HG03342 (cell line): ENCODE data around the gene ANKRD66.
"Not testable (repeated sequence)": the region's sequence is repeated elsewhere in the genome, so short reads cannot be mapped to it uniquely, and the experiment has no call there.

ENCODE experiments used
- ATAC-seq: cut with Tn5 transposase; IDR thresholded peaks from one replicate; pipeline ENCODE4 v1.9.1; 2021; ENCODE audit warnings: mild to moderate bottlenecking, moderate library complexity; ENCODE audit not compliant: unreplicated experiment

Gene ANKRD66

GRCh38 chr6:46746696-46747095 lies at the start of gene ANKRD66:
TSS of gene ANKRD66 (plus strand) at chr6:46746933. CDS start at chr6:46751949, 5,016 bp downstream.
- no peak for ATAC-seq

GRCh38 chr6:46699970-46700369 lies 46.8 kb upstream of the ANKRD66 start:
- no peak for ATAC-seq

- ATAC-seq, result no peak
These were observed 42.2 kb upstream of the ANKRD66 start for GRCh38 chr6:46704562-46704961.

GRCh38 chr6:46706464-46706863 lies 40.3 kb upstream of the ANKRD66 start:
- ATAC-seq, result no peak

- no peak for ATAC-seq
These were observed 35.2 kb upstream of the ANKRD66 start for GRCh38 chr6:46711491-46711890.

- no peak for ATAC-seq
These were observed 31.6 kb upstream of the ANKRD66 start for GRCh38 chr6:46715141-46715540.

GRCh38 chr6:46719099-46719498 lies 27.6 kb upstream of the ANKRD66 start:
- no peak for ATAC-seq

- no peak for ATAC-seq
These were observed 26.3 kb upstream of the ANKRD66 start for GRCh38 chr6:46720401-46720800.

- ATAC-seq, result no peak
These were observed 16.9 kb upstream of the ANKRD66 start for GRCh38 chr6:46729787-46730326.

GRCh38 chr6:46730921-46731461 lies 15.7 kb upstream of the ANKRD66 start:
- no peak for ATAC-seq

- ATAC-seq, result no peak
These were observed 13.4 kb upstream of the ANKRD66 start for GRCh38 chr6:46733341-46733801.

GRCh38 chr6:46734867-46735719 lies 11.6 kb upstream of the ANKRD66 start, which contains the start of gene PLA2G7:
TSS of gene PLA2G7 (minus strand) at chr6:46735375. CDS start at chr6:46722891, 12,484 bp downstream.
- ATAC-seq, result no peak

GRCh38 chr6:46735720-46736031 lies 11.1 kb upstream of the ANKRD66 start:
- ATAC-seq, result no peak

- no peak for ATAC-seq
These were observed 9.8 kb upstream of the ANKRD66 start for GRCh38 chr6:46736906-46737305.

GRCh38 chr6:46741482-46741881 lies 5.3 kb upstream of the ANKRD66 start:
- no peak for ATAC-seq

- ATAC-seq, result no peak
These were observed 4.8 kb upstream of the ANKRD66 start for GRCh38 chr6:46741910-46742309.

GRCh38 chr6:46743425-46744158 lies 3.1 kb upstream of the ANKRD66 start:
- ATAC-seq, result no peak

GRCh38 chr6:46744159-46744725 lies 2.5 kb upstream of the ANKRD66 start:
- ATAC-seq, result not testable (repeated sequence)

- ATAC-seq, result no peak
These were observed 760 bp upstream of the ANKRD66 start for GRCh38 chr6:46745973-46746372.

- no peak for ATAC-seq
These were observed 2.3 kb downstream of the ANKRD66 start for GRCh38 chr6:46748940-46749503.

- no peak for ATAC-seq
These were observed 3.0 kb downstream of the ANKRD66 start for GRCh38 chr6:46749731-46750130.
